Glutamatergic neuron (in vitro differentiated cells): ENCODE measurements around the gene DCBLD1. TPM values are rescaled to one million over a fixed set of nuclear protein-coding genes. Genes with fewer than 3 reads are reported as not detected.

Experiments
- DNase-seq: peaks from one replicate; pipeline ENCODE4 v3.0.0; 2022
- H3K27ac Mint-ChIP-seq: one replicate; pipeline ENCODE4 v1.8.0; 2020; ENCODE audit warnings: mild to moderate bottlenecking, mixed read lengths, inconsistent platforms; ENCODE audit not compliant: unreplicated experiment
- H3K27me3 Mint-ChIP-seq: one replicate; pipeline ENCODE4 v1.8.0; 2020; ENCODE audit warnings: mild to moderate bottlenecking, moderate library complexity, mixed read lengths, inconsistent platforms; ENCODE audit not compliant: unreplicated experiment
- H3K36me3 Mint-ChIP-seq: one replicate; pipeline ENCODE4 v1.8.0; 2020; ENCODE audit warnings: mild to moderate bottlenecking, mixed read lengths, inconsistent platforms; ENCODE audit not compliant: unreplicated experiment
- H3K4me1 Mint-ChIP-seq: one replicate; pipeline ENCODE4 v1.8.0; 2020; ENCODE audit warnings: mild to moderate bottlenecking, low read depth, mixed read lengths, inconsistent platforms; ENCODE audit not compliant: unreplicated experiment
- H3K4me3 Mint-ChIP-seq: one replicate; pipeline ENCODE4 v1.8.0; 2020; ENCODE audit warnings: mild to moderate bottlenecking, mixed read lengths, inconsistent platforms; ENCODE audit not compliant: unreplicated experiment
- H3K9me3 Mint-ChIP-seq: one replicate; pipeline ENCODE4 v1.8.0; 2020; ENCODE audit warnings: mild to moderate bottlenecking, moderate library complexity, mixed read lengths, inconsistent platforms; ENCODE audit not compliant: unreplicated experiment
- CTCF ChIP-seq: fragments of 200-600 bp; sonication (generic); IDR thresholded peaks from one replicate; pipeline ENCODE4 v1.5.0; 2021; ENCODE audit not compliant: partially characterized antibody, unreplicated experiment
- total RNA-seq: library from RNA; stranded (reverse); fragmentation: NEBNext Ultra II Directional; extraction: Animal tissue kit (Norgen Biotek cat#: 25700); gene quantifications from one replicate; pipeline ENCODE4 v1.2.1, GENCODE V29; 2021; ENCODE audit not compliant: unreplicated experiment

The DCBLD1 gene
- total RNA-seq, 1 donor from 2014 or later, result 25.1 TPM

GRCh38 chr6:117485433-117485832 is 3.0 kb downstream of the DCBLD1 start:
- peak overlapping the region; percentile 57 for H3K4me3 Mint-ChIP-seq
- TF ChIP-seq CTCF, result no peak
- peak overlapping the region; percentile 70 for H3K27ac Mint-ChIP-seq
- peaks cover 25% of the 10 kb centered on the region for H3K4me1 Mint-ChIP-seq
- H3K36me3 Mint-ChIP-seq, result peaks cover 14% of the 10 kb centered on the region
- peaks cover 8% of the 10 kb centered on the region for H3K9me3 Mint-ChIP-seq
- peaks cover 11% of the 10 kb centered on the region for H3K27me3 Mint-ChIP-seq
- DNase-seq, result no peak

- no peak for DNase-seq
- Mint-ChIP-seq H3K27ac (no peak overlapping the region), H3K4me1 (peaks cover 17% of the 10 kb centered on the region), H3K27me3 (peaks cover 3% of the 10 kb centered on the region), H3K4me3 (no peak overlapping the region), H3K36me3 (peaks cover 14% of the 10 kb centered on the region), H3K9me3 (peaks cover 3% of the 10 kb centered on the region)
- no peak for TF ChIP-seq CTCF
Measured at GRCh38 chr6:117487821-117488220, 5.3 kb downstream of the DCBLD1 start.

GRCh38 chr6:117489003-117489402 is 6.5 kb downstream of the DCBLD1 start:
- H3K27me3 Mint-ChIP-seq, result peaks cover 1% of the 10 kb centered on the region
- no peak overlapping the region for H3K4me3 Mint-ChIP-seq
- peaks cover 17% of the 10 kb centered on the region for H3K4me1 Mint-ChIP-seq
- no peaks in the 10 kb centered on the region for H3K9me3 Mint-ChIP-seq
- no peak overlapping the region for H3K27ac Mint-ChIP-seq
- peaks cover 14% of the 10 kb centered on the region for H3K36me3 Mint-ChIP-seq
- TF ChIP-seq CTCF, result no peak
- DNase-seq, result no peak

- no peak overlapping the region for H3K27ac Mint-ChIP-seq
- H3K4me1 Mint-ChIP-seq, result peaks cover 1% of the 10 kb centered on the region
- H3K9me3 Mint-ChIP-seq, result no peaks in the 10 kb centered on the region
- TF ChIP-seq CTCF, result no peak
- no peak for DNase-seq
- no peak overlapping the region for H3K4me3 Mint-ChIP-seq
- peaks cover 1% of the 10 kb centered on the region for H3K27me3 Mint-ChIP-seq
- peaks cover 10% of the 10 kb centered on the region for H3K36me3 Mint-ChIP-seq
Measured at GRCh38 chr6:117491916-117492315, 9.4 kb downstream of the DCBLD1 start.

GRCh38 chr6:117493470-117493869 is 11.0 kb downstream of the DCBLD1 start:
- H3K27me3 Mint-ChIP-seq, result peaks cover 1% of the 10 kb centered on the region
- no peak for TF ChIP-seq CTCF
- H3K27ac Mint-ChIP-seq, result no peak overlapping the region
- H3K4me1 Mint-ChIP-seq, result peaks cover 2% of the 10 kb centered on the region
- no peaks in the 10 kb centered on the region for H3K36me3 Mint-ChIP-seq
- H3K9me3 Mint-ChIP-seq, result no peaks in the 10 kb centered on the region
- H3K4me3 Mint-ChIP-seq, result no peak overlapping the region
- no peak for DNase-seq
